Measurements from ENCODE around the gene WHRN. TPM values are rescaled to one million over a fixed set of nuclear protein-coding genes. Genes with fewer than 3 reads are reported as not detected.

WHRN gene
- polyA plus RNA-seq, 3 donors: 7.3 to 17.2 (median 10.2) TPM

DNA sequence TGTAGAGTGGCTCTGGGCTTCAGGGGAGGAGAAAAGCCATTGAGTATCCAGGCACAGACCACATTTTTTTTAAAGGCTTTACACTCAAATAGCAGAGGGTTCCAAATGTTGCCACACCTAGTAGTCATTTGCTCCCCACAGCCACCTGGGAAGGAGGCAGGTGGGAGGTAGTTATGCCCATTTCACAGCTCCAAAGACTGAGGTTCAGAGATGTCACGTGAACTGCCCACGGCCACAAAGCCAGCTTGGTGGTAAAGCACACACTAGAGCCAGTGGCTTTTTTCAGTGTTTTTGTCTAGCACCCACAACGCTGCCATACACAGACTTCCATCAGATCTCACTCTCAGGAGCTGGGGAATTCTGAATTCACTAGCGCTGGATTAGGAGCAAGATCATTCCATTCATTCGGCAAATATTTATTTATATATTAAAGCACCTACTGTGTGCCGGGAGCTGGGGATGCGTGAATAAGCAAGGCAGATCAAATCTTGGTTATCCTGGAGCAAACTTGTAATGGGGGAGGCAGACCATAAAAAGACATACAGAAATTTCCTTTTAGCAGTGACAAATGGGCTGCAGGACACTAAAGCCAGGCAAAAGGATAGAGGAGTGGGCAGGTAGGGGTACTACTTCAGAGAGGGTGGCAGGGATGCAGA, 7.4 kb downstream of the WHRN start:
- no peak for DNase-seq (ENCODE audit: extremely low read depth in 1 of 11, low read depth in 9 of 11, low spot score in 4 of 11)

DNA sequence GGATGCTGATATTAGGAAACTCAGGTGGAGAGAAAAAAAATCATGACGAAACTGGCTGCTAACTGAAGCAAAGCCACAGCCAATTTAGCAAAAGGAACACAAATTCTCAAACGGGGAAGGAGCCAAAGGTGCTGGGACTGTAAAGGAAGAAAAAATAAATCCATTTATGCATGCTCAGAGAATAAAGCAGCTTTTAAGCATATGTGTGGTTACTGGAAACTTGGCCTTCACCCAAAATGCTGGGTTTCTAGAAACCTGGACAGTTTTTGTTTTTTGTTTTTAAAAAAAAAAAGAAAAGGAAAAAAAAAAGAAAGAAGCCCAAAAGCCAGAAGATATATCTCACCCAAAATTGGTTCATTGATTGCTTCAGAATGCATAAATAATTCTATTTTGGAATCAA, 8.0 kb downstream of the WHRN start:
- no peak for DNase-seq (ENCODE audit: extremely low read depth in 1 of 11, low read depth in 9 of 11, low spot score in 4 of 11)

GRCh38 chr9:114496011-114496410, 9.3 kb downstream of the WHRN start:
- DNase-seq (ENCODE audit: extremely low read depth in 1 of 11, low read depth in 9 of 11, low spot score in 4 of 11): no peak

GRCh38 chr9:114494776-114495569, 10.3 kb downstream of the WHRN start:
- DNase-seq (ENCODE audit: extremely low read depth in 1 of 11, low read depth in 9 of 11, low spot score in 4 of 11): no peak

DNA sequence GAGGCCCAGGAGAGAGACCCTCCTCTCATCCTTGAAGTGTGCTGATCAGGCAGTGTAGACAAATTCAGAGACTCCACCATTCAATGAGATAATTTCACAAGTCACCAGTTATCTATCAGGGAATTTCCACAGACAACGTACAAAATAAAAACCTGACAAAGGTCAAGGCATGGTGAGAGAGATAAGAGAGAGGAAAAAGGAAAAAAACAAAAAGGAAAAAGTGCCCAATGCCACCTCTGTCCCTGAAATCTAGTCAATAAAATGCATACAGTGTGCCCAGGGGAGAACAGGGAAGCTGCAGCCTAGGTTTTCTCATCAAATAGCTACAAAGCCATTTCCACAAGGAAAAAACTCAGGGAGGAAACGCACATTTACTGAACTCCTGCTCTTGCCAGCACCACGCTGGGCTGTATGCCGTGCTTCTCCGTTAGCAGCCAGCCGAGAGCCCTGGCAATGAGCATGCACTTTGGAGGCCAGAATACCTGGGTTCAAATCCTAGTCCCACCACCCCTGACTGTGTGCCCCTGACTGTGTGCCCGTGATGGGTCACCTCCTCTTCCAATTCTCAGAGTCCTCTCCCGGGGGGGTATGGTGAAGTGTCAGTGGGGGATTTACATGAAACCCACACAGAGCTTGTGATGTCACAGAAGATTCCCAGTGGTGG, 11.6 kb downstream of the WHRN start:
- no peak for DNase-seq (ENCODE audit: extremely low read depth in 1 of 11, low read depth in 9 of 11, low spot score in 4 of 11)

GRCh38 chr9:114492991-114493390, 12.3 kb downstream of the WHRN start:
- no peak for DNase-seq (ENCODE audit: extremely low read depth in 1 of 11, low read depth in 9 of 11, low spot score in 4 of 11)

DNA sequence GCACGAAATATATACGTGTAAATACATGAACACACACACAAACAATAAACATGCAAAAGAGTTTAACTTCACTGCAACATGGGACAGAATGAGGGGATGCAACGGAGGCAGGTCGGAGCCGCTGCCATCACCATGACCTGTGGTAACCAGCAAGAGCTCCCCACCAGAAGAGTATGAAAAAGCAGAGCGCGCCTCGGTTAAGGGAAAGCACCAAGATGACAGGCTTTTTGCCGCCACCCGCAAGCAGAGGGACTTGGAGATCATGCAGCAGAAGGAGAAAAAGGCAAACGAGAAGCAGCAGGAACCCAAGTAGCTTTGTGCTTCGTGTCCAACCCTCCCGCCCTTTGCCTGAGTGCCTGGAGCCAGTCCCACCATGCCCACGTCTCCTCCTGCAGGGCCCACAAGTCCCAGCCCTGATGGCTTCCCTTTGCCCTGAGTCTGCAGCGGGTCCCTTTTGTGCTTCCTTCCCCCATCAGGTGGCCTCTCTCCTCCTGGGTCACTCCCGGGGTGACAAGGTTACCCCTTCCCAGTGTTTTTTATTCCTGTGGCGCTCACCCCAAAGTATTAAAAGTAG, 13.8 kb downstream of the WHRN start:
- DNase-seq (ENCODE audit: extremely low read depth in 1 of 11, low read depth in 9 of 11, low spot score in 4 of 11): no peak

GRCh38 chr9:114489928-114490327, 15.3 kb downstream of the WHRN start:
- DNase-seq (ENCODE audit: extremely low read depth in 1 of 11, low read depth in 9 of 11, low spot score in 4 of 11): no peak

GRCh38 chr9:114488398-114489129, 16.7 kb downstream of the WHRN start:
- DNase-seq (ENCODE audit: extremely low read depth in 1 of 11, low read depth in 9 of 11, low spot score in 4 of 11): no peak

- peak in 3 of 11 donors; percentile 55 to 69 (median 66) for DNase-seq (ENCODE audit: extremely low read depth in 1 of 11, low read depth in 9 of 11, low spot score in 4 of 11)
These were observed 17.5 kb downstream of the WHRN start for GRCh38 chr9:114487607-114488300.

GRCh38 chr9:114486205-114486963, 18.9 kb downstream of the WHRN start:
- no peak for DNase-seq (ENCODE audit: extremely low read depth in 1 of 11, low read depth in 9 of 11, low spot score in 4 of 11)

GRCh38 chr9:114484854-114485443, 20.3 kb downstream of the WHRN start:
- DNase-seq (ENCODE audit: extremely low read depth in 1 of 11, low read depth in 9 of 11, low spot score in 4 of 11): no peak

GRCh38 chr9:114484215-114484853, 20.9 kb downstream of the WHRN start:
- no peak for DNase-seq (ENCODE audit: extremely low read depth in 1 of 11, low read depth in 9 of 11, low spot score in 4 of 11)

DNA sequence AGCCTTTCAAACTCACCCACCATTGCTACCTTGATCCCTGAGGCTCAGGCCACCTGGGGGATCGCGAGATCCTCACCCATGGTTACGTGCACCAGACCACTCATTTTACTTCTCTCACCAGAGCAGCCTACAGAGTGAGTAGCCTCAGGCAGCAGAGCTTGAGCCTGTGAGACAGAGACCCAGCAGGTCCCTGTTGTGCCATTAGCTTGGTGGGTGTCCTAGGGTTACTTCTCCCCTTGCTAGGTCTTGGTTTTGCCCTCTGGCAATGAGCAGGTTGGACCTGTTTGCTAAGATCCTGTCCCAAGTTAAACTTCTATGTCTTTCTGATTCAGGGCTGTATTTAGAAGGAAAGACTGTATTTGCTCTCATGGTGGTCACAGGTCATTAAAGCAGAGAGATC, 21.8 kb downstream of the WHRN start:
- no peak for DNase-seq (ENCODE audit: extremely low read depth in 1 of 11, low read depth in 9 of 11, low spot score in 4 of 11)

DNA sequence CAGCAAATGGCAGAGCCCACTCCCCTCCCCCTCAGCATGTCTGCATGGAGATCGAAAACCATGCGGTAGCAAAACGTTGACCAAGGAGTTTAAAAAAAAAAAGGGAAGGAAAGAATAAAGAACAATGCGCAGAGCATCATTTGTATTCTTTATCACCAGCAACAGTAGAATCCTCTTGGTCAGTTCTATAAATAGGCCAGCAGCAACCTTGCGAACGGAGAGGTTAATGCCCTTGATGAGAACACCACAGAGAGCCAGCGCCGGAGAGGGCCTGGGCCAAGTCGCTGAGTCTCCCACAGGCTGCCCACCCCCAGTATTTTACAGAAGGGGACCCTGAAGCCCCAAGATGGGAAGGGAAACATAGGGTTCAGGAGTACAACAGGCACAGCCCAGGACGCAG, 22.7 kb downstream of the WHRN start:
- no peak for DNase-seq (ENCODE audit: extremely low read depth in 1 of 11, low read depth in 9 of 11, low spot score in 4 of 11)

DNA sequence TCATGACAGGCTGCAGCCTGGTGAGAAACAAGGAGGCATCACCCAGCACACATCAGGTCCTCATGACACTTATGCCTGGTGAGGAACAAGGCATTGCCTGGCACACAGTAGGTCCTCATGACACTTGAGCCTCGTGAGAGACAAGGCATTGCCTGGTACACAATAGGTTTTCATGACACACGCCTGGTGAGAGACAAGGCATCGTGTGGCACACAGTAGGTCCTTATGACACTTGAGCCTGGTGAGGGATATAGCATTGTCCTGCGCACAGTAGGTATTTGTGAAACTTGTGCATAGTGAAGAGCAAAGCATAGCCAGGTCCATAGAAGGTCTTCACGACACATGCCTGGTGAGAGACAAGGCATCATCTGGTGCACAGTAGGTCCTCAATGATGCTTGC, 23.5 kb downstream of the WHRN start:
- no peak for DNase-seq (ENCODE audit: extremely low read depth in 1 of 11, low read depth in 9 of 11, low spot score in 4 of 11)

DNA sequence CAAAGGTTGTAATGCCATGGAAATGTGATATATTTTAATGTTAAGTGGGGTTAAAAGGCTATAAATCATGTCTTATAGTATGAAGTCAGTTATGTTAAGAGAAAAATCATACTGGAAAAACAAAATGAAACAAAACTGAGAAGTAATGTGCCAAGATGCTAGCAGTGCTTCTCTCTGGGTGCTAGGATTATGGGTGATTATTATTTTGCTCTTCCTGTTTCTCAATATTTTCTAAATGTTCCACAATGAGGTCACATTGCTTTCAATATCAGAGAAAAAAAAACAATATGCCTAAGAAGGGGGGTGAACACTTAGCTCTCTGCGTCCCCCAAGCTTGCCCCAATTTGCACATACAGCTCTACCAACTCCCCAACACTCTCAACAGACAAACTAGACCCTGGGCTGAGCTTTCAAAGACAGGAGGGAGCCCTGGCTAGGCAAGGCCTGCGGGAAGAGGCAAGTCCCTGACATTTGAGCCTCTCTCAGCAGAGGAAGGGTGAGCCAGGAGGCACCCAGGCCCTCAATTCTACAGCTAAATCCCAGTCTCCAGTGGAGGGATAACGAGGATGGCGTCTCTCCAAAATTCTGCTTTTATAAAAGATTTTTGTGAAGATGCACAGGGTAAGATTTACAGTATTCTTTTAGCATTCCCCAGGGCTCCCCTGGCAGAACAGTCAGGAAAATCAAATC, 24.4 kb downstream of the WHRN start:
- DNase-seq (ENCODE audit: extremely low read depth in 1 of 11, low read depth in 9 of 11, low spot score in 4 of 11): no peak
